ENCODE data around the gene GLIS1.
"Not testable (repeated sequence)": the region's sequence is repeated elsewhere in the genome, so short reads cannot be mapped to it uniquely, and the experiment has no call there.

GLIS1 gene

GRCh38 chr1:53648516-53648915 is 90.4 kb downstream of the GLIS1 start:
- H3K27ac ChIP-seq (ENCODE audit: insufficient read depth, low read length, poor library complexity, severe bottlenecking): no peak overlapping the region
- H3K27me3 ChIP-seq (replicated peaks; ENCODE audit: control insufficient read depth, insufficient read depth, low read length, poor library complexity, severe bottlenecking): peaks cover 5% of the 10 kb centered on the region
- no peak for DNase-seq
- H3K36me3 ChIP-seq (ENCODE audit: control insufficient read depth, insufficient read depth, low read length): no peaks in the 10 kb centered on the region
- no peak overlapping the region for H3K4me3 ChIP-seq (ENCODE audit: insufficient read depth, low read depth, low read length, poor library complexity, severe bottlenecking)
- H3K4me1 ChIP-seq (ENCODE audit: control insufficient read depth, insufficient read depth, low read length, poor library complexity, severe bottlenecking): no peaks in the 10 kb centered on the region
- H3K9me3 ChIP-seq (ENCODE audit: control insufficient read depth, low read length): no peaks in the 10 kb centered on the region

GRCh38 chr1:53647915-53648314 is 91.0 kb downstream of the GLIS1 start:
- H3K27ac ChIP-seq (ENCODE audit: insufficient read depth, low read length, poor library complexity, severe bottlenecking); H3K36me3 ChIP-seq (ENCODE audit: control insufficient read depth, insufficient read depth, low read length); H3K27me3 ChIP-seq (replicated peaks; ENCODE audit: control insufficient read depth, insufficient read depth, low read length, poor library complexity, severe bottlenecking); H3K4me1 ChIP-seq (ENCODE audit: control insufficient read depth, insufficient read depth, low read length, poor library complexity, severe bottlenecking); H3K4me3 ChIP-seq (ENCODE audit: insufficient read depth, low read depth, low read length, poor library complexity, severe bottlenecking); H3K9me3 ChIP-seq (ENCODE audit: control insufficient read depth, low read length); DNase-seq: not testable (repeated sequence)

- Histone ChIP-seq H3K27me3 (replicated peaks; ENCODE audit: control insufficient read depth, insufficient read depth, low read length, poor library complexity, severe bottlenecking) (peaks cover 5% of the 10 kb centered on the region), H3K27ac (ENCODE audit: insufficient read depth, low read length, poor library complexity, severe bottlenecking) (no peak overlapping the region), H3K36me3 (ENCODE audit: control insufficient read depth, insufficient read depth, low read length) (no peaks in the 10 kb centered on the region), H3K4me3 (ENCODE audit: insufficient read depth, low read depth, low read length, poor library complexity, severe bottlenecking) (no peak overlapping the region), H3K9me3 (ENCODE audit: control insufficient read depth, low read length) (no peaks in the 10 kb centered on the region), H3K4me1 (ENCODE audit: control insufficient read depth, insufficient read depth, low read length, poor library complexity, severe bottlenecking) (no peaks in the 10 kb centered on the region)
- no peak for DNase-seq
These were observed 92.2 kb downstream of the GLIS1 start for GRCh38 chr1:53646732-53647131.

- H3K27ac ChIP-seq (ENCODE audit: insufficient read depth, low read length, poor library complexity, severe bottlenecking): no peak overlapping the region
- no peaks in the 10 kb centered on the region for H3K36me3 ChIP-seq (ENCODE audit: control insufficient read depth, insufficient read depth, low read length)
- no peaks in the 10 kb centered on the region for H3K9me3 ChIP-seq (ENCODE audit: control insufficient read depth, low read length)
- no peak overlapping the region for H3K4me3 ChIP-seq (ENCODE audit: insufficient read depth, low read depth, low read length, poor library complexity, severe bottlenecking)
- no peak for DNase-seq
- peaks cover 5% of the 10 kb centered on the region for H3K27me3 ChIP-seq (replicated peaks; ENCODE audit: control insufficient read depth, insufficient read depth, low read length, poor library complexity, severe bottlenecking)
- no peaks in the 10 kb centered on the region for H3K4me1 ChIP-seq (ENCODE audit: control insufficient read depth, insufficient read depth, low read length, poor library complexity, severe bottlenecking)
These were observed 93.3 kb downstream of the GLIS1 start for GRCh38 chr1:53645690-53646078.

- no peak overlapping the region for H3K27ac ChIP-seq (ENCODE audit: insufficient read depth, low read length, poor library complexity, severe bottlenecking)
- no peak for DNase-seq
- H3K4me3 ChIP-seq (ENCODE audit: insufficient read depth, low read depth, low read length, poor library complexity, severe bottlenecking): no peak overlapping the region
- no peaks in the 10 kb centered on the region for H3K36me3 ChIP-seq (ENCODE audit: control insufficient read depth, insufficient read depth, low read length)
- peaks cover 5% of the 10 kb centered on the region for H3K27me3 ChIP-seq (replicated peaks; ENCODE audit: control insufficient read depth, insufficient read depth, low read length, poor library complexity, severe bottlenecking)
- H3K4me1 ChIP-seq (ENCODE audit: control insufficient read depth, insufficient read depth, low read length, poor library complexity, severe bottlenecking): no peaks in the 10 kb centered on the region
- no peaks in the 10 kb centered on the region for H3K9me3 ChIP-seq (ENCODE audit: control insufficient read depth, low read length)
These were observed 93.9 kb downstream of the GLIS1 start for GRCh38 chr1:53644909-53645689.

- Histone ChIP-seq H3K27ac (ENCODE audit: insufficient read depth, low read length, poor library complexity, severe bottlenecking) (no peak overlapping the region), H3K9me3 (ENCODE audit: control insufficient read depth, low read length) (no peaks in the 10 kb centered on the region), H3K4me1 (ENCODE audit: control insufficient read depth, insufficient read depth, low read length, poor library complexity, severe bottlenecking) (no peaks in the 10 kb centered on the region), H3K27me3 (replicated peaks; ENCODE audit: control insufficient read depth, insufficient read depth, low read length, poor library complexity, severe bottlenecking) (peaks cover 5% of the 10 kb centered on the region), H3K4me3 (ENCODE audit: insufficient read depth, low read depth, low read length, poor library complexity, severe bottlenecking) (no peak overlapping the region), H3K36me3 (ENCODE audit: control insufficient read depth, insufficient read depth, low read length) (no peaks in the 10 kb centered on the region)
- no peak for DNase-seq
These were observed 94.5 kb downstream of the GLIS1 start for GRCh38 chr1:53644496-53644895.

- Histone ChIP-seq H3K36me3 (ENCODE audit: control insufficient read depth, insufficient read depth, low read length) (no peaks in the 10 kb centered on the region), H3K4me3 (ENCODE audit: insufficient read depth, low read depth, low read length, poor library complexity, severe bottlenecking) (no peak overlapping the region), H3K9me3 (ENCODE audit: control insufficient read depth, low read length) (no peaks in the 10 kb centered on the region), H3K27me3 (replicated peaks; ENCODE audit: control insufficient read depth, insufficient read depth, low read length, poor library complexity, severe bottlenecking) (peaks cover 5% of the 10 kb centered on the region), H3K27ac (ENCODE audit: insufficient read depth, low read length, poor library complexity, severe bottlenecking) (no peak overlapping the region), H3K4me1 (ENCODE audit: control insufficient read depth, insufficient read depth, low read length, poor library complexity, severe bottlenecking) (no peaks in the 10 kb centered on the region)
- no peak for DNase-seq
These were observed 95.0 kb downstream of the GLIS1 start for GRCh38 chr1:53643881-53644390.

- no peak for DNase-seq
- Histone ChIP-seq H3K27ac (ENCODE audit: insufficient read depth, low read length, poor library complexity, severe bottlenecking) (no peak overlapping the region), H3K4me1 (ENCODE audit: control insufficient read depth, insufficient read depth, low read length, poor library complexity, severe bottlenecking) (no peaks in the 10 kb centered on the region), H3K36me3 (ENCODE audit: control insufficient read depth, insufficient read depth, low read length) (no peaks in the 10 kb centered on the region), H3K4me3 (ENCODE audit: insufficient read depth, low read depth, low read length, poor library complexity, severe bottlenecking) (no peak overlapping the region), H3K27me3 (replicated peaks; ENCODE audit: control insufficient read depth, insufficient read depth, low read length, poor library complexity, severe bottlenecking) (peaks cover under 1% of the 10 kb centered on the region), H3K9me3 (ENCODE audit: control insufficient read depth, low read length) (no peaks in the 10 kb centered on the region)
These were observed 95.7 kb downstream of the GLIS1 start for GRCh38 chr1:53643041-53643880.

GRCh38 chr1:53642607-53643006 is 96.4 kb downstream of the GLIS1 start:
- H3K9me3 ChIP-seq (ENCODE audit: control insufficient read depth, low read length): no peaks in the 10 kb centered on the region
- no peaks in the 10 kb centered on the region for H3K4me1 ChIP-seq (ENCODE audit: control insufficient read depth, insufficient read depth, low read length, poor library complexity, severe bottlenecking)
- H3K36me3 ChIP-seq (ENCODE audit: control insufficient read depth, insufficient read depth, low read length): no peaks in the 10 kb centered on the region
- no peak overlapping the region for H3K4me3 ChIP-seq (ENCODE audit: insufficient read depth, low read depth, low read length, poor library complexity, severe bottlenecking)
- DNase-seq: no peak
- H3K27ac ChIP-seq (ENCODE audit: insufficient read depth, low read length, poor library complexity, severe bottlenecking): no peak overlapping the region
- H3K27me3 ChIP-seq (replicated peaks; ENCODE audit: control insufficient read depth, insufficient read depth, low read length, poor library complexity, severe bottlenecking): no peaks in the 10 kb centered on the region

- Histone ChIP-seq H3K27me3 (replicated peaks; ENCODE audit: control insufficient read depth, insufficient read depth, low read length, poor library complexity, severe bottlenecking) (no peaks in the 10 kb centered on the region), H3K4me3 (ENCODE audit: insufficient read depth, low read depth, low read length, poor library complexity, severe bottlenecking) (no peak overlapping the region), H3K27ac (ENCODE audit: insufficient read depth, low read length, poor library complexity, severe bottlenecking) (no peak overlapping the region), H3K4me1 (ENCODE audit: control insufficient read depth, insufficient read depth, low read length, poor library complexity, severe bottlenecking) (no peaks in the 10 kb centered on the region), H3K9me3 (ENCODE audit: control insufficient read depth, low read length) (no peaks in the 10 kb centered on the region), H3K36me3 (ENCODE audit: control insufficient read depth, insufficient read depth, low read length) (no peaks in the 10 kb centered on the region)
- no peak for DNase-seq
These were observed 96.8 kb downstream of the GLIS1 start for GRCh38 chr1:53642215-53642555.

Measured in effector memory CD4-positive, alpha-beta T cell (primary cell).